Stomach (tissue), 9 donors: ENCODE data around the gene ZFAND6. TPM values are rescaled to one million over a fixed set of nuclear protein-coding genes. Genes with fewer than 3 reads are reported as not detected.

ENCODE experiments used
- DNase-seq, 2 donors: peaks; one replicate each; pipeline versions ENCODE4 v3.0.0 to v3.0.0-alpha.2; 2013 to 2019
- H3K27ac ChIP-seq, 5 donors: fragments of 200-600 bp in 4 of 5; sonication (generic) in 4 of 5; one replicate each; pipeline ENCODE4 v1.5.1; 2013 to 2019; ENCODE audit warnings: mild to moderate bottlenecking in 1 of 5, moderate library complexity in 1 of 5
- H3K27me3 ChIP-seq, 3 donors: fragments of 200-600 bp; sonication (generic); one replicate each; pipeline ENCODE4 v1.5.1; 2017 to 2019; ENCODE audit warnings: mixed run types in 1 of 3
- H3K36me3 ChIP-seq, 4 donors: fragments of 200-600 bp; sonication (generic); 1 replicate in 3 of 4; 2 replicates in 1 of 4; pipeline ENCODE4 v1.5.1; 2016 to 2019
- H3K4me1 ChIP-seq, 4 donors: fragments of 200-600 bp; sonication (generic); one replicate each; pipeline ENCODE4 v1.5.1; 2016 to 2019
- H3K4me3 ChIP-seq, 4 donors: fragments of 200-600 bp; sonication (generic) in 3 of 4; one replicate each; pipeline ENCODE4 v1.5.1; 2016 to 2019; ENCODE audit warnings: mild to moderate bottlenecking in 1 of 4
- H3K9me3 ChIP-seq, 4 donors: fragments of 200-600 bp; sonication (generic); one replicate each; pipeline ENCODE4 v1.5.1; 2016 to 2019
- EP300 ChIP-seq: sonication (generic); formaldehyde crosslinking; IDR thresholded peaks from one replicate; pipeline ENCODE4 v1.6.1; 2017; ENCODE audit warnings: antibody characterized with exemption
- POLR2A ChIP-seq, 4 donors: fragments of 450-650 bp; IDR thresholded peaks; one replicate each; pipeline ENCODE4 v1.6.1; 2016; ENCODE audit warnings: antibody characterized with exemption in 4 of 4, control low read depth in 2 of 4, mild to moderate bottlenecking in 1 of 4, moderate library complexity in 1 of 4
- POLR2AphosphoS5 ChIP-seq, 3 donors: sonication (generic); formaldehyde crosslinking; IDR thresholded peaks; one replicate each; pipeline ENCODE4 v1.6.1; 2016; ENCODE audit warnings: antibody characterized with exemption in 3 of 3
- WGBS, 5 donors: extraction: QIAGEN DNeasy Blood & Tissue Kit in 3 of 5; methylation state at CpG; one replicate each; pipeline versions ENCODE4 v1.1.5 to v1.1.7; 2013 to 2018; 5-methylcytosine and 5-hydroxymethylcytosine counted together
- intact Hi-C: fragments of 100-400 bp; cut with DNase I; formaldehyde crosslinking; loops from one replicate; pipeline ENCODE4 v1.15.1; 2023; ENCODE audit warnings: low total_unique reads
- polyA plus RNA-seq, 3 donors: library from polyadenylated mRNA; stranded (reverse); fragments of 200-250 nt; gene quantifications; one replicate each; pipeline ENCODE4 v1.2.3, GENCODE V29; 2013
- total RNA-seq, 5 donors: library from RNA; depleted of rRNA; stranded (reverse); fragments of >200 nt; gene quantifications; one replicate each; pipeline versions ENCODE4 v1.1.0 to v1.2.3, GENCODE V29; 2014 to 2016
- TF ChIP-seq, protein P1 (sequence below), 7 experiments: fragments of 450-650 bp in 4 of 7; fragments of 200-600 bp in 3 of 7; sonication (generic) in 3 of 7; IDR thresholded peaks; one replicate each; pipeline ENCODE4 v1.5.1; 2016 to 2019; ENCODE audit warnings: antibody characterized with exemption in 7 of 7, control low read depth in 2 of 7, mild to moderate bottlenecking in 1 of 7
- donor health status: healthy with polysubstance abuse.
- donor health status: Bipolar disorder and iron deficiency.
- donor health status: healthy.

The ZFAND6 gene
- total and polyA plus RNA-seq, 8 donors = 12.2 to 271 (median 66.4) TPM

DNA sequence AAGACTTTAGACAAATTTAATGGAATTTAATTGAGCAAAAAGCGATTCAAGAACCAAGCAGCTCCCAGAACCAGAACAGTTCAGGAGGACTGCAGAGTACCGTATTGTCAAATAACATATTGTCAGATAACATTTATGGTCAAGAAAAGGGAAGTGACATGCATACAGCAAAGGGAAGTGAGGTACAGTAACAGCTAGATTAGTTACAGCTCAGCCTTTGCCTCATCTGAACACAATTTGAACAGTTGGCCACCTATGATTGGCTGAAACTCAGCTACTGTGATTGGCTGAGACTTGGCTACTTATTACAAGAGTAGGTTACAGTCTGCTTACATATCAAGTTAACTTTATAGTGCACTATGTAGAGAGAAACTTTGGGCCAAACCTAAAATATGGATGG, 21.9 kb downstream of the ZFAND6 start:
- H3K27me3 ChIP-seq = no peaks in the 10 kb centered on the region

DNA sequence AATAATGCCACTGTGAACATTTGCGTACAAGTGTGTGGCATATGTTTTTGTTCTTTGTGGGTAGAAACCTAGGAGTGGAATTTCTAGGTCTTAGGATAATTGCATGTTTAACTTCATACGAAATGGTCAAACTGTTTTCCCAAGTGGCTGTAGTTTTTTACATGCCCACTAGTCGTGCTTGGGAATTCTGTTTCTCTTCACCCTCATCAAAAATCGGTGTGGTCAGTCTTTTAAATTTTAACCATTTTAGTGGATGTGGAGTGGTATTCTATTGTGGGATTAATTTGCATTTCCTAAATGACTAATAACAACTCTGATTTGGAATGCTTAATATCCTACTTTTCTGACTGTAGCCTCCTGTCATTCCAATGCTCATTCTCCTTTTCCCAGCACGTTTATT, 27.6 kb downstream of the ZFAND6 start:
- WGBS, 5 donors = 39 to 49% (median 47%) methylated on average over 5 of the region's 5 CpGs
- intact Hi-C loops = no loop called here
- no peak for DNase-seq
- TF ChIP-seq POLR2A (IDR thresholded peaks at IDR 0.05) (no peak), EP300 (no peak), POLR2AphosphoS5 (IDR thresholded peaks at IDR 0.05) (no peak)
- TF ChIP-seq, protein P1, sequence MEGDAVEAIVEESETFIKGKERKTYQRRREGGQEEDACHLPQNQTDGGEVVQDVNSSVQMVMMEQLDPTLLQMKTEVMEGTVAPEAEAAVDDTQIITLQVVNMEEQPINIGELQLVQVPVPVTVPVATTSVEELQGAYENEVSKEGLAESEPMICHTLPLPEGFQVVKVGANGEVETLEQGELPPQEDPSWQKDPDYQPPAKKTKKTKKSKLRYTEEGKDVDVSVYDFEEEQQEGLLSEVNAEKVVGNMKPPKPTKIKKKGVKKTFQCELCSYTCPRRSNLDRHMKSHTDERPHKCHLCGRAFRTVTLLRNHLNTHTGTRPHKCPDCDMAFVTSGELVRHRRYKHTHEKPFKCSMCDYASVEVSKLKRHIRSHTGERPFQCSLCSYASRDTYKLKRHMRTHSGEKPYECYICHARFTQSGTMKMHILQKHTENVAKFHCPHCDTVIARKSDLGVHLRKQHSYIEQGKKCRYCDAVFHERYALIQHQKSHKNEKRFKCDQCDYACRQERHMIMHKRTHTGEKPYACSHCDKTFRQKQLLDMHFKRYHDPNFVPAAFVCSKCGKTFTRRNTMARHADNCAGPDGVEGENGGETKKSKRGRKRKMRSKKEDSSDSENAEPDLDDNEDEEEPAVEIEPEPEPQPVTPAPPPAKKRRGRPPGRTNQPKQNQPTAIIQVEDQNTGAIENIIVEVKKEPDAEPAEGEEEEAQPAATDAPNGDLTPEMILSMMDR (IDR thresholded peaks at IDR 0.05) = no peak
- Histone ChIP-seq H3K4me3 (no peak overlapping the region), H3K27ac (no peak overlapping the region), H3K27me3 (no peaks in the 10 kb centered on the region), H3K4me1 (peaks cover 0 to 28% (median 14%) of the 10 kb centered on the region in 4 donors), H3K9me3 (no peaks in the 10 kb centered on the region), H3K36me3 (no peaks in the 10 kb centered on the region)

More for the DNA sequence above, 21.9 kb downstream of the ZFAND6 start:
- no peak for TF ChIP-seq EP300
- TF ChIP-seq, protein P1 (IDR thresholded peaks at IDR 0.05) = no peak
- no peak for TF ChIP-seq POLR2AphosphoS5 (IDR thresholded peaks at IDR 0.05)
- H3K4me3 ChIP-seq = no peak overlapping the region
- H3K9me3 ChIP-seq = no peaks in the 10 kb centered on the region
- peaks cover 0 to 4% (median 0%) of the 10 kb centered on the region in 4 donors for H3K36me3 ChIP-seq
- intact Hi-C loops = no loop called here
- 66 to 89% (median 88%) methylated on average over 2 of the region's 2 CpGs for WGBS, 5 donors
- H3K27ac ChIP-seq = no peak overlapping the region
- peaks cover 0 to 56% (median 21%) of the 10 kb centered on the region in 4 donors for H3K4me1 ChIP-seq
- DNase-seq = no peak

DNA sequence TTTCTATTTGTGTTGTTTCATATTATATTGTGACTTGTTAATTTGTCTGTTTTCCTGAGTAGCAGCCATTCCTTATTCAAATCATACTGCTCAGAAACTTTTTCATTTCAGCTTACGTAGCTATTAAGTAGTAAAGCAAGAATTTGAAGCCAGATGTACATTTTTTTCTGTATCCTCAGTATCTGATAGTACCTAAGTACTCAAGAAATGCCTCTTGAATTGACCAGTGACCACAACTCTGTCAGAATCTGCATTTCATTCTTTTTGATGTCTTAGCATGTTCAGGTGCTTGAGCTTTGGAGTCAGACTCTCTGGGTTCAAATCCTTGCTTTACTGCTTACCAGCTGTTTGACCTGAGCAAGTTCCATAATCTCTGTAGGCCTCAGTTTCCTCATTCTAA, 30.6 kb downstream of the ZFAND6 start:
- H3K27ac ChIP-seq = no peak overlapping the region
- TF ChIP-seq, protein P1 (IDR thresholded peaks at IDR 0.05) = no peak
- TF ChIP-seq POLR2A (IDR thresholded peaks at IDR 0.05) (no peak), EP300 (no peak), POLR2AphosphoS5 (IDR thresholded peaks at IDR 0.05) (no peak)
- DNase-seq = no peak
- H3K4me3 ChIP-seq = no peak overlapping the region
- intact Hi-C loops = no loop called here
- WGBS, 5 donors = 87 to 100% (median 96%) methylated on average over 1 of the region's 1 CpG
- no peaks in the 10 kb centered on the region for H3K27me3 ChIP-seq
- peaks cover 6 to 40% (median 21%) of the 10 kb centered on the region in 4 donors for H3K4me1 ChIP-seq
- no peaks in the 10 kb centered on the region for H3K36me3 ChIP-seq
- no peaks in the 10 kb centered on the region for H3K9me3 ChIP-seq

DNA sequence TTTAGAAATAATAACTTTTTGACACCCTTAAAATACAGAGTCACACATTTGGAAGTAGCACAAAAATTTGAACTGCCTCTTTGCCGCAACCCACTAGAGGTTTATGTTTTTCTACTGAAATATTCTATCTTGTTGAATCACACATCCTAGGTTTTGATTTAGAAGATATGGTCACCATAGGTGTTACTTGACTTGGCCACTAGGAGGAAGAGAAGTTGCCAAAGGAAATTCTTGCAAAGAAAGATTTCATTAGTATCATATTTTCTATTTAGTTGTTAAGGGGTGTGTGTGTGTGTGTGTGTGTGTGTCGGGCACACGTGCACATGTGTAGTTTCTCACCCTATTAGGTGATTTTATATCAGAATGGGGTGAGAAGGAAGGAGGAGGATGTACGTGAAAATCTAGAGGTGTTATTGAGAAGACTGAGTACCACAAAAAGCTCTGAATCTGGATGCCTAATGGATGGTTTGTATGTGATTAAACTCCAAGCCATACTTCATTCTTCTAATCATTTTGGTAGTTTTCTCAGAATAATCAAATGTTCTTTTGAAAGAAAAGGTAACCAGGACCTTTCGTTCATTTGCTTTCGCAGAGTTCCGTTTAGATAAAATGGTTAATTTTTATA, 31.5 kb downstream of the ZFAND6 start:
- 81 to 95% (median 92%) methylated on average over 7 of the region's 7 CpGs for WGBS, 5 donors
- Histone ChIP-seq H3K4me3 (no peak overlapping the region), H3K4me1 (peaks cover 6 to 50% (median 26%) of the 10 kb centered on the region in 4 donors), H3K9me3 (no peaks in the 10 kb centered on the region), H3K27me3 (no peaks in the 10 kb centered on the region), H3K27ac (no peak overlapping the region), H3K36me3 (no peaks in the 10 kb centered on the region)
- intact Hi-C loops = no loop called here
- no peak for DNase-seq
- no peak for TF ChIP-seq POLR2A (IDR thresholded peaks at IDR 0.05)
- TF ChIP-seq, protein P1 (IDR thresholded peaks at IDR 0.05) = peak in 3 of 7 experiments; percentile 7 to 29 (median 23)
- TF ChIP-seq EP300 = no peak
